Progenitor cell of endocrine pancreas (in vitro differentiated cells): Measurements from ENCODE around the gene CORO1C. TPM values are rescaled to one million over a fixed set of nuclear protein-coding genes. Genes with fewer than 3 reads are reported as not detected.

Experiments used
- DNase-seq: peaks from one replicate; pipeline ENCODE4 v3.0.0; 2021; ENCODE audit warnings: low spot score; ENCODE audit not compliant: unreplicated experiment
- H3K27ac Mint-ChIP-seq: 2 replicates; pipeline ENCODE4 v1.8.0; 2021; ENCODE audit warnings: mild to moderate bottlenecking, moderate library complexity, mixed read lengths
- H3K27me3 Mint-ChIP-seq: 2 replicates; pipeline ENCODE4 v1.8.0; 2021; ENCODE audit warnings: mixed read lengths
- H3K36me3 Mint-ChIP-seq: 2 replicates; pipeline ENCODE4 v1.8.0; 2022; ENCODE audit warnings: mixed read lengths; ENCODE audit not compliant: insufficient read depth
- H3K4me1 Mint-ChIP-seq: 2 replicates; pipeline ENCODE4 v1.8.0; 2021; ENCODE audit warnings: low read depth, mixed read lengths
- H3K4me3 Mint-ChIP-seq: 2 replicates; pipeline ENCODE4 v1.8.0; 2021; ENCODE audit warnings: low read depth, mild to moderate bottlenecking, moderate library complexity, mixed read lengths
- H3K9me3 Mint-ChIP-seq: 2 replicates; pipeline ENCODE4 v1.8.0; 2021; ENCODE audit warnings: low read depth, mixed read lengths
- total RNA-seq: library from RNA; stranded (reverse); gene quantifications from 2 replicates; pipeline ENCODE4 v1.2.1, GENCODE V29; 2021
- TF ChIP-seq, protein P1 (sequence below): fragments of 200-600 bp; sonication (generic); IDR thresholded peaks from one replicate; pipeline ENCODE4 v1.5.0; 2021; ENCODE audit warnings: antibody characterized with exemption, mild to moderate bottlenecking; ENCODE audit not compliant: unreplicated experiment

CORO1C gene
- total RNA-seq, 1 donor from 2014 or later, result 68.3 TPM

DNA sequence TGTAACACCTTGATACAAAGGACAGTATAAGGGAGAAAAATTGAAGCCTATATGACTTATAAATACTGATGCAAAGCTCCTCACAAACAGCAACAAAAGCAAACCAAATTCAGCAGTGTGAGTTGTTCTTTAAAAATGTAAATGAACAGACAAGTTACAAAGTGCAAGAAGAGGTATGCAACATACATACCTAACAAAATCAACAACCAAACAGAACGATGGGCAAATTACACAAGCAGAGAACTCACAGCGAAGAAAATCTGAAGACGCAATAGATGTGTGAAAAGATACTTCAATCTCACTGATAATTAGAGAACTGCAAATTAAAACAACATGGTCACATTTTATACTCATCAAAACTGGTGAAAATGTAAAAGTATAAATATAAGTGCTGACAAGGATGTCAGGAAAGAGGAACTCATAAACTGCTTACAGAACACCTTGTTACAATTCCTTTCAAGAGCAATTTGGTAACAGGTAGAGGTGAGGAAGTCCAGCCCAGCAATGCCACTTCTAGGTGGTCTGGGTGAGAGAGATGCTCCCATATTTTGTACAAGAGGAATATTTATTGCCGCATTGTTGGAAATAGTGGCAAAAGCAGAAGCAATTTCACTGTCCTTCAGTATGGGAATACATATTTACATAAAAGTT is 47.3 kb downstream of the CORO1C start:
- no peak overlapping the region for H3K4me3 Mint-ChIP-seq
- TF ChIP-seq, protein P1, sequence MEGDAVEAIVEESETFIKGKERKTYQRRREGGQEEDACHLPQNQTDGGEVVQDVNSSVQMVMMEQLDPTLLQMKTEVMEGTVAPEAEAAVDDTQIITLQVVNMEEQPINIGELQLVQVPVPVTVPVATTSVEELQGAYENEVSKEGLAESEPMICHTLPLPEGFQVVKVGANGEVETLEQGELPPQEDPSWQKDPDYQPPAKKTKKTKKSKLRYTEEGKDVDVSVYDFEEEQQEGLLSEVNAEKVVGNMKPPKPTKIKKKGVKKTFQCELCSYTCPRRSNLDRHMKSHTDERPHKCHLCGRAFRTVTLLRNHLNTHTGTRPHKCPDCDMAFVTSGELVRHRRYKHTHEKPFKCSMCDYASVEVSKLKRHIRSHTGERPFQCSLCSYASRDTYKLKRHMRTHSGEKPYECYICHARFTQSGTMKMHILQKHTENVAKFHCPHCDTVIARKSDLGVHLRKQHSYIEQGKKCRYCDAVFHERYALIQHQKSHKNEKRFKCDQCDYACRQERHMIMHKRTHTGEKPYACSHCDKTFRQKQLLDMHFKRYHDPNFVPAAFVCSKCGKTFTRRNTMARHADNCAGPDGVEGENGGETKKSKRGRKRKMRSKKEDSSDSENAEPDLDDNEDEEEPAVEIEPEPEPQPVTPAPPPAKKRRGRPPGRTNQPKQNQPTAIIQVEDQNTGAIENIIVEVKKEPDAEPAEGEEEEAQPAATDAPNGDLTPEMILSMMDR, result no peak
- H3K4me1 Mint-ChIP-seq, result peaks cover 7% of the 10 kb centered on the region
- H3K36me3 Mint-ChIP-seq, result peaks cover 3% of the 10 kb centered on the region
- no peaks in the 10 kb centered on the region for H3K27me3 Mint-ChIP-seq
- DNase-seq, result no peak
- H3K27ac Mint-ChIP-seq, result no peak overlapping the region
- H3K9me3 Mint-ChIP-seq, result no peaks in the 10 kb centered on the region

DNA sequence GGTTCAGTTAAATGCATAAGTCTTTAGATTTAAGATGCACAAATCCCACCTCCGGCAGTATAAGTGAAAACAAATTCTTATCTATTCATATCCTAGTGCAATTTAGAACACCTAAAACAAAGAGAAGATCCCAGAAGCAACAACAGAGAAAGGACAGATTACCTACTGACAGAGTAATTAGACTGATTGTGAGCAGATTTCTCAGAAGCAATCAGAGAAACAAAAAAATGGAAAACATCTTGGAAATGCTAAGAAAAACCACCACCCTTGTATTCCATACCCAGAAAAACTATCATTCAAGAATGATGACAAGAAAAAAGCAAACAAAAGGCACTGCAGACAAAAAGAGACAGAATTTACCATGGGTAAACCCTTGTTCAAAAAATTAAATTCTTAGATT is 50.0 kb downstream of the CORO1C start:
- H3K27ac Mint-ChIP-seq, result no peak overlapping the region
- no peak for DNase-seq
- peaks cover 7% of the 10 kb centered on the region for H3K4me1 Mint-ChIP-seq
- TF ChIP-seq, protein P1, result no peak
- peaks cover 1% of the 10 kb centered on the region for H3K36me3 Mint-ChIP-seq
- H3K9me3 Mint-ChIP-seq, result no peaks in the 10 kb centered on the region
- H3K4me3 Mint-ChIP-seq, result no peak overlapping the region
- H3K27me3 Mint-ChIP-seq, result no peaks in the 10 kb centered on the region

DNA sequence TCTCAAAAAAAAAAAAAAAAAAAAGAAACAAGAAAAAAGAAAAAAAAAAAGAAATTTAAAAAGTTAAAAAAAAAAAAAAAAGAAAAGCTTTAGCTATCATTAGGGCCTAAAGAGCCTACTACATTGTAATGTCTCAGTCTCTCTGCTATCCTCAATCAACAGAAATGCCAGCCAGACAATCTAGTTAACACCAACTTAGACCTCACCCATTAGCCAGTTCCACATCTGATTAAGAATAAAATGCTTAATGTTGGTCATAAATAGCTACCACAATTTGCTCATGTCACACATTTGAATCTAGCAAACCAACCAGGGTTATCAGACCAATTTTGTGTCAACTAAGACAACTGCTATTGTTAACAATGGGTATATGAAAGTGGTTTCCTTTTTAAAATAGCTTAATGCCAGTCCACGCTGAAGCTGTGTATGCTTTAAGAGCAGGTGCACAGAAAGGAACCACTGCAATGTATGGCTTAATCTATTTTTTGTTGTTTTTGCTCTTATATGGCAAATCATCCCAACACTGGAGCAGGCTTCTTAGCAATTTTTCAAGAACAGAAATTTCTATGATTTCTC is 52.1 kb downstream of the CORO1C start:
- DNase-seq, result no peak
- Mint-ChIP-seq H3K36me3 (peaks cover 6% of the 10 kb centered on the region), H3K27me3 (no peaks in the 10 kb centered on the region), H3K27ac (no peak overlapping the region), H3K9me3 (no peaks in the 10 kb centered on the region), H3K4me1 (peaks cover 21% of the 10 kb centered on the region), H3K4me3 (no peak overlapping the region)
- TF ChIP-seq, protein P1, result no peak

- H3K27ac Mint-ChIP-seq, result no peak overlapping the region
- no peaks in the 10 kb centered on the region for H3K9me3 Mint-ChIP-seq
- H3K4me1 Mint-ChIP-seq, result peaks cover 17% of the 10 kb centered on the region
Measured at GRCh38 chr12:108678104-108678730, 53.1 kb downstream of the CORO1C start.

GRCh38 chr12:108677381-108677780 is 53.9 kb downstream of the CORO1C start:
- Mint-ChIP-seq H3K27ac (no peak overlapping the region), H3K27me3 (no peaks in the 10 kb centered on the region), H3K4me1 (peaks cover 17% of the 10 kb centered on the region), H3K36me3 (peaks cover 12% of the 10 kb centered on the region), H3K4me3 (no peak overlapping the region), H3K9me3 (no peaks in the 10 kb centered on the region)
- TF ChIP-seq, protein P1, result no peak
- DNase-seq, result no peak

More at GRCh38 chr12:108678104-108678730, 53.1 kb downstream of the CORO1C start:
- H3K27me3 Mint-ChIP-seq, result no peaks in the 10 kb centered on the region
- H3K36me3 Mint-ChIP-seq, result peaks cover 9% of the 10 kb centered on the region
- no peak for DNase-seq
- TF ChIP-seq, protein P1, result no peak
- no peak overlapping the region for H3K4me3 Mint-ChIP-seq
